Kidney epithelial cell (primary cell): ENCODE measurements around the gene MARK4. TPM values are rescaled to one million over a fixed set of nuclear protein-coding genes. Genes with fewer than 3 reads are reported as not detected.

Experiments
- DNase-seq: peaks from one replicate; pipeline ENCODE4 v3.0.0-alpha.2; 2010; ENCODE audit warnings: low read depth
- H3K27me3 ChIP-seq: 2 replicates; pipeline ENCODE4 v1.6.0; 2011; ENCODE audit warnings: low read length; ENCODE audit not compliant: control insufficient read depth, insufficient read depth
- H3K36me3 ChIP-seq: 2 replicates; pipeline ENCODE4 v1.5.1; 2011; ENCODE audit warnings: low read length; ENCODE audit not compliant: control insufficient read depth, insufficient read depth
- H3K4me3 ChIP-seq: 2 replicates; pipeline ENCODE4 v1.5.1; 2011; ENCODE audit warnings: low read depth, mild to moderate bottlenecking, control low read depth, low read length
- CTCF ChIP-seq: IDR thresholded peaks from 2 replicates; pipeline ENCODE4 v1.5.1; 2011; ENCODE audit warnings: mild to moderate bottlenecking, moderate library complexity, low read length, control low read depth, inconsistent platforms; ENCODE audit not compliant: insufficient read depth, poor library complexity, severe bottlenecking
- total RNA-seq: library from RNA; depleted of rRNA; stranded (reverse); fragments of >200 nt; gene quantifications from 2 replicates; pipeline ENCODE4 v1.2.3, GENCODE V29; 2015

Gene MARK4
- total RNA-seq, 1 donor from 2014 or later = 21.9 TPM

- no peak for TF ChIP-seq CTCF
- no peak for DNase-seq
- H3K4me3 ChIP-seq = no peak overlapping the region
- no peaks in the 10 kb centered on the region for H3K36me3 ChIP-seq
- no peaks in the 10 kb centered on the region for H3K27me3 ChIP-seq
Observed at GRCh38 chr19:45290381-45290931, 39.4 kb downstream of the MARK4 start.

- Histone ChIP-seq H3K36me3 (no peaks in the 10 kb centered on the region), H3K4me3 (no peak overlapping the region)
Observed at GRCh38 chr19:45291834-45292233, 40.8 kb downstream of the MARK4 start.

GRCh38 chr19:45293682-45294081, 42.6 kb downstream of the MARK4 start:
- Histone ChIP-seq H3K36me3 (no peaks in the 10 kb centered on the region), H3K4me3 (no peak overlapping the region), H3K27me3 (no peaks in the 10 kb centered on the region)
- TF ChIP-seq CTCF = no peak
- DNase-seq = no peak

More at GRCh38 chr19:45291834-45292233, 40.8 kb downstream of the MARK4 start:
- TF ChIP-seq CTCF = no peak
- no peak for DNase-seq
- H3K27me3 ChIP-seq = no peaks in the 10 kb centered on the region

GRCh38 chr19:45294291-45295029, 43.4 kb downstream of the MARK4 start:
- no peak for DNase-seq
- no peak for TF ChIP-seq CTCF
- H3K27me3 ChIP-seq = no peaks in the 10 kb centered on the region
- H3K4me3 ChIP-seq = no peak overlapping the region
- H3K36me3 ChIP-seq = no peaks in the 10 kb centered on the region

GRCh38 chr19:45295873-45296272, 44.8 kb downstream of the MARK4 start:
- no peaks in the 10 kb centered on the region for H3K27me3 ChIP-seq
- no peak overlapping the region for H3K4me3 ChIP-seq
- no peak for TF ChIP-seq CTCF
- DNase-seq = no peak
- H3K36me3 ChIP-seq = no peaks in the 10 kb centered on the region

GRCh38 chr19:45296355-45296754, 45.3 kb downstream of the MARK4 start:
- no peak for TF ChIP-seq CTCF
- no peak for DNase-seq
- H3K27me3 ChIP-seq = no peaks in the 10 kb centered on the region
- H3K4me3 ChIP-seq = no peak overlapping the region
- H3K36me3 ChIP-seq = no peaks in the 10 kb centered on the region
